ENCODE measurements around the gene ARHGAP22.

GRCh38 chr10:48636901-48637300, 32.0 kb upstream of the ARHGAP22 start:
- TF ChIP-seq CTCF (IDR thresholded peaks at IDR 0.05; ENCODE audit: poor library complexity, severe bottlenecking) (no peak), TAF1 (IDR thresholded peaks at IDR 0.05; ENCODE audit: low read depth) (no peak), EZH2 (IDR thresholded peaks at IDR 0.05; ENCODE audit: borderline replicate concordance, insufficient read depth, low read length, poor library complexity, severe bottlenecking) (no peak), REST (IDR thresholded peaks at IDR 0.05; ENCODE audit: borderline replicate concordance) (no peak), POLR2AphosphoS5 (IDR thresholded peaks at IDR 0.05) (no peak)

Data from neural cell (in vitro differentiated cells).